Measurements from ENCODE around the gene FBN1. TPM values are rescaled to one million over a fixed set of nuclear protein-coding genes. Genes with fewer than 3 reads are reported as not detected.

Gene FBN1
- total and polyA plus RNA-seq, 2 experiments from 2014 or later, result 1.9 to 3.8 TPM

- Mint-ChIP-seq H3K27me3 (ENCODE audit: insufficient read depth, low read depth, poor library complexity) (no peaks in the 10 kb centered on the region), H3K9me3 (no peaks in the 10 kb centered on the region), H3K36me3 (ENCODE audit: low read depth) (no peaks in the 10 kb centered on the region), H3K4me3 (no peak overlapping the region), H3K4me1 (peaks cover 2% of the 10 kb centered on the region; the same call in 1 of the 3 replicates), H3K27ac (no peak overlapping the region)
- no peaks in the 10 kb centered on the region for H3K36me3 ChIP-seq (ENCODE audit: insufficient read depth)
- ATAC-seq (no peak), DNase-seq (ENCODE audit: low spot score) (no peak)
- no peak overlapping the region for H2AFZ ChIP-seq
- H3F3A ChIP-seq (replicated peaks; ENCODE audit: low read depth), result no peaks in the 10 kb centered on the region
- no peak overlapping the region for H3K4me3 ChIP-seq
- H3K27ac ChIP-seq (ENCODE audit: low read depth), result no peak overlapping the region
- H3K4me1 ChIP-seq (ENCODE audit: insufficient read depth), result no peaks in the 10 kb centered on the region
- no peaks in the 10 kb centered on the region for H3K9me2 ChIP-seq (ENCODE audit: insufficient read depth)
- H3K27me3 ChIP-seq (ENCODE audit: insufficient read depth), result no peaks in the 10 kb centered on the region
- H3K79me2 ChIP-seq (replicated peaks; ENCODE audit: insufficient read depth), result no peaks in the 10 kb centered on the region
- H4K20me1 ChIP-seq (replicated peaks; ENCODE audit: insufficient read depth), result no peaks in the 10 kb centered on the region
- H3K4me2 ChIP-seq, result no peak overlapping the region
- TF ChIP-seq CTCF (conservative IDR thresholded peaks at IDR 0.05; ENCODE audit: low read depth in 2 of 2) (no peak), CREB1 (CRISPR knock-in tag; IDR thresholded peaks at IDR 0.05; ENCODE audit: low read depth) (no peak), POLR2AphosphoS5 (IDR thresholded peaks at IDR 0.05; ENCODE audit: low read depth) (no peak), ZNF462 (CRISPR knock-in tag; IDR thresholded peaks at IDR 0.05) (no peak), ZNF114 (CRISPR knock-in tag; IDR thresholded peaks at IDR 0.05) (no peak), ETS1 (IDR thresholded peaks at IDR 0.05) (no peak), REST (IDR thresholded peaks at IDR 0.05; ENCODE audit: unreplicated experiment) (no peak), STAT1 (IDR thresholded peaks at IDR 0.05; ENCODE audit: unreplicated experiment) (no peak), EZH2phosphoT487 (IDR thresholded peaks at IDR 0.05; ENCODE audit: unreplicated experiment) (no peak), JUNB (IDR thresholded peaks at IDR 0.05; ENCODE audit: unreplicated experiment) (no peak), ZNF331 (CRISPR knock-in tag; IDR thresholded peaks at IDR 0.05; ENCODE audit: low read depth) (no peak), EZH2 (IDR thresholded peaks at IDR 0.05; ENCODE audit: low read depth, unreplicated experiment) (no peak), NANOG (IDR thresholded peaks at IDR 0.05; ENCODE audit: borderline replicate concordance) (no peak)
Observed at GRCh38 chr15:48580736-48581135, 64.8 kb downstream of the FBN1 start.
